Right renal pelvis (tissue), 4 donors: Measurements from ENCODE around the gene FGF3. TPM values are rescaled to one million over a fixed set of nuclear protein-coding genes. Genes with fewer than 3 reads are reported as not detected.
A peak's percentile ranks its signal among the peaks of the same experiment; 100 is the strongest.

Experiments
- DNase-seq, 4 donors: peaks; one replicate each; pipeline ENCODE4 v3.0.0-alpha.2; 2013; ENCODE audit warnings: low read depth in 4 of 4, low spot score in 3 of 4, missing footprints in 1 of 4
- polyA plus RNA-seq, 4 donors: library from polyadenylated mRNA; unstranded; fragments of 120-200 nt; gene quantifications; one replicate each; pipeline ENCODE4 v1.2.1, GENCODE V29; 2013; ENCODE audit not compliant: insufficient read length in 4 of 4

Gene FGF3
- not detected for polyA plus RNA-seq

- no peak for DNase-seq
Observed at GRCh38 chr11:69818603-69819441, at the start of gene FGF3. TSS of gene FGF3 (minus strand) at chr11:69819416. CDS start at chr11:69818933, 483 bp downstream.

DNA sequence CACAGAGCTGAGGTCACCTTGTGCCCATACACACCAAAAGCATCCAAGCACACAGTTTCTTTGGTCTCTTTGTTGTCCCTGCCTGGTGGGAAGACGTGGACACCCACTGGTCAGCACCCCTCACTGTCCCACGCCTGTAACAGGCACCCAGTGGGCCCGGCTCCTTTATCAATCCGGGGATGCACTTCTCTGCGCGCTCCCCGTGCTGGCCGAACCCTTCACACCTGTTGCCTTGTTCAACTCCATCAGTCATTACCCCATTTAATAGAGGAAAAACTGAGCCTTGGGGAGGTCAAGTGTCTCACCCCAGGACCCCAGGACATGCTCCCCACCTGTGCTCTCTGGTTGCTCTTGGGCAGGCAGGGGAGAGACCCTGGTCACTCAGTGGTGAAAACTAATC is 49.7 kb upstream of the FGF3 start:
- no peak for DNase-seq

DNA sequence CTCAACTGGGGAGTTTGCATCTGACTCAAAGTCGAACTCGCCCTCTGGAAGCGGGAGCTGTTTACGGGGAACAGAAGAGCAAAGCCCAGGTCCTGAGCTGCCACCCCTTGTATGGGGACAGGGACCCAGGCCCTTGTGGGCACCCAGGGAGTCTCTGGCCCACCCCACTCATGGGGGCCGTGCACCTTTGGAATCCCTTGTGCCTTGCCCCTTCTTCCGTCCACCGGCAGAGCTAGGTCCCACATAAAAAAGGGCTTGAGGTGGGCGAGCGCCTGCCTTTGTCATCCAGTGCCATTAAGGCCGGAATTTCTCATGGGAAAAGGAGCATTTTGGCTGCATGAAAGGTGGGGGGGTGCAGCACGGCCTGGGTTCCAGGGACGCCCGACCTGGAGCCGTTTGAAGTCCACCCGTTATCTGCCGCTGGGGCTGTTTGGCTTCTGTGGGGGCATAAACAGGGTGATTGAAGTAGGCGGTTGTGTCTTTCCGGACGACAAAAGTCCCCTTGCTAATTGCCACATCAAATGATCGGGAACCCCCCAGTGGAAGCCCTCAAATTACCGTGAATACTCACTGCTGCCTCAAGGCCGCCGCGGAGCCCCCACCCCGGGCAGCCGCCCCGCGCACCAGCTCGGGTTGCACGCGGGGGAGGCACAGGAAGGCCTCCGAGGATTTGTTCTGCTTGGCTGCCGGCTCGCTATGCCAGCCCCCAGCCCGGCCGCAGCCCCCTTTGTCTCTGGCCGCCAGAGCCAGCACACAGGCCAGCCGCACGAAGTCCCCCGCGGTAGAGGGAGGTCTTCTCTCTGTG is 49.0 kb upstream of the FGF3 start:
- peak in 3 of 4 donors; percentile 63 to 72 (median 65) for DNase-seq

GRCh38 chr11:69867076-69868005 is 48.1 kb upstream of the FGF3 start:
- DNase-seq, result no peak

- no peak for DNase-seq
Observed at GRCh38 chr11:69866648-69867047, 47.4 kb upstream of the FGF3 start.

GRCh38 chr11:69865707-69866106 is 46.5 kb upstream of the FGF3 start:
- DNase-seq, result no peak

DNA sequence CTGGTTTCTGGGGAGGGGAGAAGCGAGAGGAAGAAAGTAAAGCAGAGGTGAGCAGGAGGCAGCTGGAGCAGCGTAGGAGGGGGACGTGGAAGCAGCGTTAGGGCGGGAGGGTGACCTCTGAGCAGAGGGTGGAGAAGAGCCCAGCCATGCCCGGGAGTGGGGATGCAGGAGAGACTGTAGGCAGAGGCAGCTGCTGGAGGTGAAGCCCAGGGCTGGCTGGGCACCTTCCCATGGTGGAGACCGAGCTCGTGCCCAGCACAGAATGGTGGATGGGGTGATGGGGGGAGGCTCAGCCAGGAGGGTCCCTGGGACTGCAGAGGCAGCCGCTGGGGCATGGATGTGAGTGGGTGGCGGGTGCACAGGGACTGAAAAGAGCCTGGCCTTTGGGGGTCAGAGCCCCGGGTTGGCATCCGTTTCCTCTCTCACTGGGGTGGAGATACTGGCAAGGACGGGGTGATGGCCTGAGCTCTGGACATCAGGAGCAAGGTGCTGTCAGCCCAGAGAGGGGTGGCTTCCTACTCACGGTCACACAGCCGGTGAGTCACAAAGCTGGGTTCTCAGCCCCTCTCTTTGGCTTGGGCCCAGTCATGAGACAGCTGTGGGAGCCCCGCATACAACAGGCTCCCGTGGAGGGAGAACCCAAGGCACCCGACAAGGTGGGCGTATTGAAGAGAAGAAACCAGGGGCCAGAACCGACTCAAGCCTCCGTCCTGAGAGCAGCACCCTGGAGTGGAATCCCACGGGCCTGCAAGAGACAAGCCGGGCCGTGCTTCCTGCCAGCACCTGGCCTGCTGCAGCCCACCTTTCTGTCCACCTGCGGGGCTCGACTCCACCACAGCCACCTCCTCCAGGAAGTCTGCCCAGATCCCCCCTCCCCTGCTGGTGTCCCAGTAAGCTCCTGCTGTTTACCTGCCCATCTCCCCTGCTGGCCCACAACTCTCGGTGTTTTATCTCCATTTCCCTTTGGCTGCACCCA is 45.8 kb upstream of the FGF3 start:
- DNase-seq, result no peak

- DNase-seq, result no peak
Observed at GRCh38 chr11:69863544-69864200, 44.5 kb upstream of the FGF3 start.

DNA sequence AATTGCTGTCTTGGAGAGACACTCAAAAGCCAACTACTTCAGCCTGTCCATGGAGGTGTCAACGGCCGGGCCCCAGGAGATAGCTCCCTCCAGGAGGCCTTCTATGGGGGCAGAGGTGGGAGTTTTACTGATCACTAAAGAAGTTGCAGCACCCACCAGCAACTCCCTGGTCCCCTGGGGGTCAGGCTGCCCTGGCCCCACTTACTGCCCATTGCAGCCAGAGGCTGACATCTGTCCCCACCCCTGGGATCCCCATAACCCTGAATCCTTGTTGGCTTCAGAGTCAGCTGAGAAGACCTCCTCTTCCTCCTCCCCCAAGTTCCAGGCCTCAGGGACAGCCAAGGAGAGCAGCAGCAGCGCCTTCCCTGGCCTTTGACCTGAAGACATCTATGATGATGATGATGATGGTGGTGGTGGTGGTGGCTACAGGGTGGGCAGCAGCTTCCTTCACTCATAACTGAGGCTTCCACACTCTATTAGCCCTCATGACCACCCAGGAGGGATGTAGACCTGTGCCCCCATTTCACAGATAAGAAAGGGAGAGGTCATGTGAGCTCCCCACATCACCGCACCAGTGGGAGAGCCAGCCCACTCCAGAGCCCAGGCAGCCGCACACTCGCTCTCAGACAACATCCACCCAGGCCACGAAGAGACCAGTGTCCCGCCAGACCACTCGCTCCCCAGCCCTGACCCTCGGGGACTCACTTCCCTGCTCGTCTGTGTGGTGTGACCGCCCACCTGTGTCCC is 43.8 kb upstream of the FGF3 start:
- DNase-seq, result no peak

- DNase-seq, result no peak
Observed at GRCh38 chr11:69862331-69862771, 43.1 kb upstream of the FGF3 start.

GRCh38 chr11:69861901-69862300 is 42.7 kb upstream of the FGF3 start:
- no peak for DNase-seq

GRCh38 chr11:69860796-69861445 is 41.7 kb upstream of the FGF3 start:
- DNase-seq, result no peak

- no peak for DNase-seq
Observed at GRCh38 chr11:69860244-69860643, 41.0 kb upstream of the FGF3 start.

- DNase-seq, result no peak
Observed at GRCh38 chr11:69859275-69859934, 40.2 kb upstream of the FGF3 start.

DNA sequence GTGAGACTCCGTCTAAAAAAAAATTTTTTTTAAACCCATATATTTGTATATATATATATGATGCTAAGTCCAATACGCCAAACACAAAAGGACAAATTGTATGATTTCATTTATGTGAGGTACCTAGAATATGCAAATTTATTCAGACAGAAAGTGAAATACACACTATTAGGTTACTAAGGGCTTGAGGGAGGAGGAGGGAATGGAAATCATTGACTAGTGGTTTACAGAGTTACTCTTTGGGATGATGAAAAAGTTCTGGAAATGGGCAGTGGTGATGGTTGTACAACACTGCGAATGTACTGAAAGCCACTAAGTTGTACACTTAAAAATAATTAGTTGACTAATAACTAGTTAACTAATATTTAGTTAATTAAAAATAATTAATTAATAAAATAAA is 36.2 kb upstream of the FGF3 start:
- no peak for DNase-seq

- DNase-seq, result no peak
Observed at GRCh38 chr11:69854713-69855112, 35.5 kb upstream of the FGF3 start.

GRCh38 chr11:69852056-69852455 is 32.8 kb upstream of the FGF3 start:
- DNase-seq, result no peak
